Measurements from ENCODE around the gene MRPL33. TPM values are rescaled to one million over a fixed set of nuclear protein-coding genes. Genes with fewer than 3 reads are reported as not detected.

The MRPL33 gene
- polyA plus RNA-seq, 1 donor: 101 TPM

GRCh38 chr2:27808418-27808817, 36.9 kb downstream of the MRPL33 start:
- no peak for DNase-seq (ENCODE audit: low read depth)

- no peak for DNase-seq (ENCODE audit: low read depth)
Measured at GRCh38 chr2:27808984-27809383, 37.5 kb downstream of the MRPL33 start.

- no peak for DNase-seq (ENCODE audit: low read depth)
Measured at GRCh38 chr2:27809761-27810241, 38.3 kb downstream of the MRPL33 start.

- no peak for DNase-seq (ENCODE audit: low read depth)
Measured at GRCh38 chr2:27810455-27810854, 38.9 kb downstream of the MRPL33 start.

- no peak for DNase-seq (ENCODE audit: low read depth)
Measured at GRCh38 chr2:27811768-27812167, 40.2 kb downstream of the MRPL33 start.

- no peak for DNase-seq (ENCODE audit: low read depth)
Measured at GRCh38 chr2:27814758-27815157, 43.2 kb downstream of the MRPL33 start.

GRCh38 chr2:27815860-27816438, 44.4 kb downstream of the MRPL33 start:
- DNase-seq (ENCODE audit: low read depth): no peak

- no peak for DNase-seq (ENCODE audit: low read depth)
Measured at GRCh38 chr2:27822049-27822448, 50.5 kb downstream of the MRPL33 start.

GRCh38 chr2:27823135-27823534, 51.6 kb downstream of the MRPL33 start:
- DNase-seq (ENCODE audit: low read depth): no peak

- no peak for DNase-seq (ENCODE audit: low read depth)
Measured at GRCh38 chr2:27823569-27823968, 52.0 kb downstream of the MRPL33 start.

GRCh38 chr2:27824401-27824800, 52.9 kb downstream of the MRPL33 start:
- no peak for DNase-seq (ENCODE audit: low read depth)

GRCh38 chr2:27828305-27828704, 56.8 kb downstream of the MRPL33 start:
- no peak for DNase-seq (ENCODE audit: low read depth)

Other genes with a start within 250 kb of the MRPL33 start
- gene ZNF512, start 188.7 kb upstream of the MRPL33 start, polyA plus RNA-seq (ENCODE audit: insufficient read length): 41.1 TPM
- gene CCDC121, start 142.7 kb upstream of the MRPL33 start, polyA plus RNA-seq (ENCODE audit: insufficient read length): 5.4 TPM
- 31.2 TPM for gene GPN1, start 142.7 kb upstream of the MRPL33 start, polyA plus RNA-seq (ENCODE audit: insufficient read length)
- 31.7 TPM for gene SUPT7L, start 108.1 kb upstream of the MRPL33 start, polyA plus RNA-seq (ENCODE audit: insufficient read length)
- 23.9 TPM for gene SLC4A1AP, start 107.8 kb upstream of the MRPL33 start, polyA plus RNA-seq (ENCODE audit: insufficient read length)
- gene RBKS, start 118.7 kb downstream of the MRPL33 start, polyA plus RNA-seq (ENCODE audit: insufficient read length): 1.1 TPM
- 21.9 TPM for gene BABAM2, start 119.0 kb downstream of the MRPL33 start, polyA plus RNA-seq (ENCODE audit: insufficient read length)